RPMI7951 (cell line): ENCODE data around the gene IGFBP4. TPM values are rescaled to one million over a fixed set of nuclear protein-coding genes. Genes with fewer than 3 reads are reported as not detected.
A peak's percentile ranks its signal among the peaks of the same experiment; 100 is the strongest.

Source experiments
- DNase-seq: peaks from one replicate; pipeline ENCODE4 v3.0.0-alpha.2; 2012; ENCODE audit warnings: low read depth
- total RNA-seq: library from RNA; depleted of rRNA; stranded (reverse); fragments of >200 nt; shearing (Covaris generic); gene quantifications from 2 replicates; pipeline ENCODE4 v1.2.3, GENCODE V29; 2014

IGFBP4 gene
- total RNA-seq, 1 experiment from 2014 or later, result 2.3 TPM

- DNase-seq, result no peak
Observed at GRCh38 chr17:40431231-40431602, 12.0 kb upstream of the IGFBP4 start.

GRCh38 chr17:40432864-40433528, 10.3 kb upstream of the IGFBP4 start:
- DNase-seq, result peak; percentile 45

GRCh38 chr17:40433551-40434415, 9.5 kb upstream of the IGFBP4 start:
- no peak for DNase-seq

GRCh38 chr17:40436636-40437035, 6.6 kb upstream of the IGFBP4 start:
- no peak for DNase-seq

GRCh38 chr17:40437095-40437732, 6.0 kb upstream of the IGFBP4 start:
- peak; percentile 53 for DNase-seq

- DNase-seq, result no peak
Observed at GRCh38 chr17:40440166-40440565, 3.1 kb upstream of the IGFBP4 start.

- DNase-seq, result peak; percentile 26
Observed at GRCh38 chr17:40442392-40443195, 656 bp upstream of the IGFBP4 start.

GRCh38 chr17:40443988-40444899, 994 bp downstream of the IGFBP4 start:
- no peak for DNase-seq

- no peak for DNase-seq
Observed at GRCh38 chr17:40445751-40446468, 2.7 kb downstream of the IGFBP4 start.

- DNase-seq, result no peak
Observed at GRCh38 chr17:40447148-40447644, 3.9 kb downstream of the IGFBP4 start.

- DNase-seq, result no peak
Observed at GRCh38 chr17:40447806-40448205, 4.6 kb downstream of the IGFBP4 start.

- peak; percentile 17 for DNase-seq
Observed at GRCh38 chr17:40448213-40448638, 5.0 kb downstream of the IGFBP4 start.

GRCh38 chr17:40448639-40449261, 5.5 kb downstream of the IGFBP4 start:
- DNase-seq, result no peak

GRCh38 chr17:40450175-40450574, 6.9 kb downstream of the IGFBP4 start:
- peak; percentile 23 for DNase-seq

GRCh38 chr17:40451420-40451819, 8.2 kb downstream of the IGFBP4 start:
- DNase-seq, result peak; percentile 85

GRCh38 chr17:40452216-40452787, 9.1 kb downstream of the IGFBP4 start:
- DNase-seq, result peak; percentile 83

GRCh38 chr17:40452921-40453378, 9.7 kb downstream of the IGFBP4 start:
- peak; percentile 15 for DNase-seq

GRCh38 chr17:40453881-40454612, 10.8 kb downstream of the IGFBP4 start:
- peak; percentile 14 for DNase-seq
